GM13977 (cell line): Measurements from ENCODE around the gene CYP11A1.
A peak's percentile ranks its signal among the peaks of the same experiment; 100 is the strongest.

Source experiments
- DNase-seq: peaks from one replicate; pipeline ENCODE4 v3.0.0; 2012; ENCODE audit warnings: low spot score
- in situ Hi-C: fragments of 300-500 bp; cut with MboI; formaldehyde crosslinking; loops from one replicate; pipeline ENCODE4 v1.12.0; 2022; ENCODE audit warnings: low sequenced_read_pairs, low pct_unique_long_range_greater_than_20kb, mixed read lengths, inconsistent platforms; ENCODE audit not compliant: unreplicated experiment
- TF ChIP-seq, protein P1 (sequence below): IDR thresholded peaks from 2 replicates; pipeline ENCODE4 v1.5.1; 2012; ENCODE audit warnings: mild to moderate bottlenecking, control low read depth; ENCODE audit not compliant: insufficient read depth; ENCODE audit errors: extremely low read depth, missing control alignments

CYP11A1 gene

DNA sequence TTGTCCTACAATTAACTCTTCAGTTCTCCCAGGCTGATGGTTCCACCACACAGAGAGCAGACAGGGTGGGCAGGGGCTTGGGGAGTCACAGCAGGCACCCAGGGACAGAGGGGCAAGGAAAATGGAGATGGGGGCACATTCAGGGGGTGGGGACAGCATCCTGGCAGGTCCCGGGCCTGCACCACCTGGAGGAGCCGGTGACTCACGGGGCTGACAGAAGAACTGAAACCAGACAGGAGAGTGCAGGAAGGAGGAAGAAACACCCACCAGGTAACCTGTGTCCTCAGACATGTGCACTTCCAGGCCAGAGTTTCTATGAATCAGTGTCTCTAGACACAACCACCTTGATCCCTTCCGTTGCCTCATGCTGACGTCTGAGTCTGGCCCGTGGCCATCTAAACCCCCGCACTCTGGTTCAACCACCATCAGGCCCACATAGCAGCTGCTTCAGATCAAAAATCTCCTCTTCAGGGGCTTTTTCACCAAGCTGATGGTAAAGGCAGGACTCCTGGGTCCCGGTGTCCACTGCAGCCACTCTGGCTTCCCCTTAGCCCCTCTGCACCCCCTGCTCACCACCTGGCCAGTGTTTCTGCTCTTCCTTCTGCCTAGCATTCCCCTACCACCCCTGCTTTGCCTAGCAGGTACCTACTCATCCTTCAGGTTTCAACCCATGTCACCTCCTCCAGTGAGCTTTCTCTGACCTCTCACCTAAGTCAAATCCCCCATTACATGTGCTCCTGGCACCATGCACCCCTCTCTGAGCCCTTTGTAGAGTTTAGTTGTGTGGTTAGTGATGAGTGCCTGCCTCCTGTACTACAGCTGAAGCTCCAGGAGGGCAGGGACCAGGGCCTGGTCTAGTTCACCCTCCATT lies 16.5 kb upstream of the CYP11A1 start:
- TF ChIP-seq, protein P1, sequence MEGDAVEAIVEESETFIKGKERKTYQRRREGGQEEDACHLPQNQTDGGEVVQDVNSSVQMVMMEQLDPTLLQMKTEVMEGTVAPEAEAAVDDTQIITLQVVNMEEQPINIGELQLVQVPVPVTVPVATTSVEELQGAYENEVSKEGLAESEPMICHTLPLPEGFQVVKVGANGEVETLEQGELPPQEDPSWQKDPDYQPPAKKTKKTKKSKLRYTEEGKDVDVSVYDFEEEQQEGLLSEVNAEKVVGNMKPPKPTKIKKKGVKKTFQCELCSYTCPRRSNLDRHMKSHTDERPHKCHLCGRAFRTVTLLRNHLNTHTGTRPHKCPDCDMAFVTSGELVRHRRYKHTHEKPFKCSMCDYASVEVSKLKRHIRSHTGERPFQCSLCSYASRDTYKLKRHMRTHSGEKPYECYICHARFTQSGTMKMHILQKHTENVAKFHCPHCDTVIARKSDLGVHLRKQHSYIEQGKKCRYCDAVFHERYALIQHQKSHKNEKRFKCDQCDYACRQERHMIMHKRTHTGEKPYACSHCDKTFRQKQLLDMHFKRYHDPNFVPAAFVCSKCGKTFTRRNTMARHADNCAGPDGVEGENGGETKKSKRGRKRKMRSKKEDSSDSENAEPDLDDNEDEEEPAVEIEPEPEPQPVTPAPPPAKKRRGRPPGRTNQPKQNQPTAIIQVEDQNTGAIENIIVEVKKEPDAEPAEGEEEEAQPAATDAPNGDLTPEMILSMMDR = peak; percentile 43
- in situ Hi-C loops = no loop called here
- peak; percentile 90 for DNase-seq

DNA sequence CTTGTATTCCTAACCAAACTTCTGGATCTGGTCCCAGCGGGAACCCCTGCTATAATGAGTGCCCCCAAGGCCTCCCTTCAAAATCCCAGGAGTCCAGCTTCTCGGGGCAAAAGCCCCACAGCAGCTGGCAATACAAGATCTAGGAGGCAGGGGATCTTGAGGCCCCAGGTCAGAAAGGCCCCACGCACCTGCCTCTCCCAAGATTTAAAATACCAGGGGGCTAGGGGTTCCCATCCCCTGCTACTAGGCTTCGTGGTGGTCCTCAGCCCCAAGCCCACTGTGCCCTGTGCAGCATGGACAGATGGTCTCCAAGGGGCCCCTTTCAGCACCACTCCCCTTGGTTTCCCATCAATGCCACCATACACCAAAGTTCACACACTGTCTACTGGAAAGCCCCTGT lies 15.8 kb upstream of the CYP11A1 start:
- TF ChIP-seq, protein P1 = no peak
- DNase-seq = no peak
- in situ Hi-C loops = no loop called here

DNA sequence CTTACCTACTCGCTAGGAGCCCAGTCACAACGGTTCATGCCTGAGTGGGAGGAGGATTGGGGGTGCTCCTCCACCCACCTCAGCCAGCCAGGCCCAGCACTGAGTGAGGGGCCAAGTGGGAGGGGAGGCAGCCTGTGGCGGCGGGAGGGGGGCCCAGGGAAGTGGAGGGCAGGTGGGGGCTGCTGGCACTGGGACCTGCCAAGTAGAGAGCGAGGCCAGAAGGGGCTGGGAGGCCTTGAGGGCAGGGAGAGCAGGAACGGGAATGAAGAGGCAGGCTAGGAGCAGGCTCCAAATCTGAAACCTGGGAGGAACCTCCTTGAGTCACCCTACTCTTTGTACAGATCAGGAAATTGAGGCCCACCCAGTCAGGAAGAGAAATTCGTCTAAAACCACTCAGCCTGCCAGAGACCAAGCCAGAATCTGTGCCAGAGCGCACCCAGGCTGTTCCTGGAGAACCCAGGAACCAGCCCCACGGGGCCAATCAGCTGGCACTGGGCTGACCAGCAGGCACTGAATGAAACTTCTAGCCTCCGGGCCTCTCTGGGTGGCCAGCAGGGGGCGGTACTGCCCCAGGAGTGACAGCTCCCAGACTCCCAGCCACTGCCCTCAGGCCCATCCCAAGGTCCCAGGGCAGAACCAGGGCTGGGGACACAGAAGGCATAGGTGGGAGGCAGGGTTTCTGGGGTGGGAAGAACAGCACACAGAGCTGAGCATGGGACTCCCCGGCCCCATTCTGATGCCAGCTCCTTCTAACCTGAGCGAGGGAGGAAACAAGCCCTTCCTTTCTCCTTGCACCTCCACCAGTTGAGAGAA lies 14.8 kb upstream of the CYP11A1 start:
- DNase-seq = peak; percentile 83
- in situ Hi-C loops = no loop called here
- TF ChIP-seq, protein P1 = peak; percentile 96

DNA sequence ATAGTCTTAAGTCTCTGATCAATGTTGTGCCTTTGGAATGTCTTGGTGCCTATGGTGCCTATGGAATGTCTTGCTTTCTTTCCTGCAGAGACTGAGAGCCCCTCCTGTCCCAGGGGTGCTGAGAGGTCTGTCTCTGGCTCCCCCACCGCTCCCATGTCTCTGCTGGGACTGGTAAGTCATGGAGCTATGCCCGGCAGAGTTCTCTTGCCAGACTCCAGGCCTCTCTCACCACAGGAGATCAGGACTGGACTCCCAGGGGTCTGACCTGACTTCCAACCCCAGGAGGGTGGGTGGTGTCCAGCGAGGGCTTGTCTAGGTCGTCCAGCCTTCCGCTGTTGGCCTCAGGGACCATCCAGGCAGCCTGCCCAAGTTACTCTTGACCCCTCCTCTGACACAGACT lies 14.0 kb upstream of the CYP11A1 start:
- no peak for DNase-seq
- in situ Hi-C loops = no loop called here
- TF ChIP-seq, protein P1 = no peak

DNA sequence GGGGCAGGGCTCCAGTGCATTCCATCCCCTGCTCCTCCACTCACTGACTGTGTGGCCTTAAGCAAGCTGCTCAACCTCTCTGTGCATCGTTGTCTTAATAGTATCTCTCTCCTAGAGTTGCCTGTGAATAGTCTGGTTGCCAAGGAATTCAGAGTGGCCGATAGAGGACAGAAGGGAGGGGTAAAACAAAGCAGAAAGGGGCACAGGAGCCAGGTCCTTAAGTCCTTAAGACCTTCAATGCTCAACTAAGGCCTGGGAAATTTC lies 13.7 kb upstream of the CYP11A1 start:
- in situ Hi-C loops = no loop called here
- no peak for DNase-seq
- TF ChIP-seq, protein P1 = no peak

DNA sequence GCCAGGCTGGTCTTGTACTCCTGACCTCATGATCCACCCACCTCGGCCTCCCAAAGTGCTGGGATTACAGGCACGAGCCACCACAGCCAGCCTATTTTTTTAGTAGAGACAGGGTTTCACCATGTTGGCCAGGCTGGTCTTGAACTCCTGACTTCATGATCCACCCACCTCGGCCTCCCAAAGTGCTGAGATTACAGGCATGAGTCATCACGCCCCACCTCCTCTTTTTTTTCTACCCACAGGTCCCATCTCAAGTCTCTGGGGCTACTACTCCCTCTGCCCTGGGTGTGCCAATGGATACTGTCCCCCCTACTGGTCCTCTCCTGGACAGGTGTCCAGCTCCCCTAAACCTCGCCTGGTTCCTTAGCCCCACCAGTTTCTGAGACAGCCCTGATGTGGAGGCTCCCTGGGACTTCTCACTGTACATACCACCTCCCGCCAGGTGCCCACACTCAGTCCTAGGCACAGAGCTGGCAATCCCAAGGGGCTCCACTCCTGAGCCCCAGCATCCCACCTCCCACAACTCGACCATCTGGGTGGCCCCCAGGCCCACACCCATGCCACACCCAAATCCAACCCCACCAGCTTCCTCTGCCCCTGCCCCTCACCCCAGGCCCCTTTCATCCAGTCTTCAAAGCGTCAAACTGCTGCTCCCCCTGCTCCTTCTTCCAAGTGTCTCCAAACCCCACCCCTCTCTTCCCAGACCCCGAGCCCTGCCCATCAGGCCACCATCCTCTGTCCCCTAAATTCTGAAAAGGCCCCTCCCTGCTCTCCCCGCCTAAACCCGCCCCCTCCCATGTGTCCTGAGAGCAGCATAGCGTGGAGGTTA lies 13.1 kb upstream of the CYP11A1 start:
- in situ Hi-C loops = no loop called here
- DNase-seq = no peak
- TF ChIP-seq, protein P1 = no peak
